HL-60 (cell line): Measurements from ENCODE around the gene OSBPL3.

Source experiments
- CTCF ChIP-seq: IDR thresholded peaks from one replicate; pipeline ENCODE4 v1.5.1; 2011; ENCODE audit warnings: low read length, control low read depth, inconsistent platforms; ENCODE audit not compliant: insufficient read depth
- GABPA ChIP-seq: IDR thresholded peaks from 2 replicates; pipeline ENCODE4 v1.6.1; 2012; ENCODE audit warnings: low read depth
- POLR2AphosphoS5 ChIP-seq: IDR thresholded peaks from 2 replicates; pipeline ENCODE4 v1.6.1; 2012; ENCODE audit warnings: low read depth
- REST ChIP-seq: IDR thresholded peaks from 2 replicates; pipeline ENCODE4 v1.6.1; 2012; ENCODE audit warnings: low read depth; ENCODE audit not compliant: insufficient replicate concordance
- SPI1 ChIP-seq: IDR thresholded peaks from 2 replicates; pipeline ENCODE4 v1.6.1; 2012; ENCODE audit warnings: low read depth, mild to moderate bottlenecking, borderline replicate concordance

- TF ChIP-seq CTCF (no peak), POLR2AphosphoS5 (no peak), GABPA (no peak), REST (no peak), SPI1 (no peak)
Observed at GRCh38 chr7:24842029-24842428, 137.9 kb downstream of the OSBPL3 start.
